Lung (tissue), 16 donors: ENCODE results near the gene DSG2. TPM values are rescaled to one million over a fixed set of nuclear protein-coding genes. Genes with fewer than 3 reads are reported as not detected.

Experiments used
- ATAC-seq: fragments of 200-7000 bp; cut with Tn5 transposase; one replicate; pipeline ENCODE4 v1.9.1; 2020; ENCODE audit warnings: moderate number of reproducible peaks; ENCODE audit not compliant: insufficient read depth, low FRiP score
- DNase-seq, 3 donors: peaks; one replicate each; pipeline ENCODE4 v3.0.0-alpha.2; 2013 to 2017
- H3K27ac ChIP-seq, 2 donors: one replicate each; pipeline ENCODE4 v1.5.1; 2013; ENCODE audit warnings: mild to moderate bottlenecking in 2 of 2, moderate library complexity in 2 of 2, control low read depth in 1 of 2, inconsistent platforms in 1 of 2, low read depth in 1 of 2, low read length in 1 of 2
- H3K27me3 ChIP-seq, 3 donors: one replicate each; pipeline ENCODE4 v1.5.1; 2013; ENCODE audit warnings: low read length in 2 of 3; ENCODE audit not compliant: control insufficient read depth in 3 of 3, insufficient read depth in 3 of 3
- H3K36me3 ChIP-seq, 4 donors: one replicate each; pipeline ENCODE4 v1.5.1; 2013; ENCODE audit warnings: low read length in 4 of 4, mild to moderate bottlenecking in 1 of 4, moderate library complexity in 1 of 4; ENCODE audit not compliant: control insufficient read depth in 4 of 4, insufficient read depth in 4 of 4
- H3K4me1 ChIP-seq, 5 donors: one replicate each; pipeline ENCODE4 v1.5.1; 2013; ENCODE audit warnings: low read length in 5 of 5, mild to moderate bottlenecking in 2 of 5, moderate library complexity in 1 of 5; ENCODE audit not compliant: control insufficient read depth in 5 of 5, insufficient read depth in 5 of 5
- H3K4me3 ChIP-seq: one replicate; pipeline ENCODE4 v1.5.1; 2013; ENCODE audit warnings: mild to moderate bottlenecking, control low read depth, moderate library complexity
- H3K9ac ChIP-seq, 2 donors: one replicate each; pipeline ENCODE4 v1.5.1; 2013; ENCODE audit warnings: low read length in 2 of 2, control low read depth in 1 of 2; ENCODE audit not compliant: insufficient read depth in 1 of 2
- H3K9me3 ChIP-seq, 4 donors: one replicate each; pipeline ENCODE4 v1.5.1; 2013; ENCODE audit warnings: low read length in 3 of 4, mild to moderate bottlenecking in 1 of 4, moderate library complexity in 1 of 4; ENCODE audit not compliant: control insufficient read depth in 4 of 4, insufficient read depth in 3 of 4
- WGBS, 2 donors: extraction: QIAGEN DNeasy Blood & Tissue Kit; methylation state at CpG; one replicate each; pipeline ENCODE4 v1.1.7; 2013; 5-methylcytosine and 5-hydroxymethylcytosine counted together
- long read RNA-seq, 5 donors: transcript quantifications; one replicate each; lab custom pipeline, GENCODE V29; 2026
- polyA plus RNA-seq, 2 donors: library from polyadenylated mRNA; stranded (reverse); fragments of 200-250 nt; gene quantifications; one replicate each; pipeline ENCODE4 v1.2.1, GENCODE V29; 2013
- total RNA-seq, 2 donors: library from RNA; depleted of rRNA in 1 of 2; stranded (reverse); fragments of >200 nt in 1 of 2; gene quantifications; one replicate each; pipeline ENCODE4 v1.2.1, GENCODE V29; 2014 to 2021
- TF ChIP-seq, protein P1 (sequence below): IDR thresholded peaks from 2 replicates; pipeline ENCODE4 v1.5.1; 2012; ENCODE audit warnings: mild to moderate bottlenecking; ENCODE audit errors: control extremely low read depth, extremely low read depth
- donor health status: control.
- donor health status: control.
- donor health status: Bipolar disorder and iron deficiency.
- donor health status: healthy.
- donor health status: DM: yes; HTN: yes; CAD: no.

The DSG2 gene
- 10 to 100 TPM; 26.8 to 28.0 TPM for total RNA-seq
- polyA plus RNA-seq = 10 to 100 TPM in 1 of 2 donors, 1 to 10 TPM in 1; 8.9 to 16.4 TPM
- long read RNA-seq, donor 1, full-length matches to known transcripts = 6 of 6 reads
- long read RNA-seq, donor 1, partial matches to known transcripts = 0 of 6 reads
- long read RNA-seq, donor 1, other reads (novel, unspliced or antisense) = 0 of 6 reads
- long read RNA-seq, donor 2, full-length matches to known transcripts = 3 of 3 reads
- long read RNA-seq, donor 2, partial matches to known transcripts = 0 of 3 reads
- long read RNA-seq, donor 2, other reads (novel, unspliced or antisense) = 0 of 3 reads
- long read RNA-seq, donor 3, full-length matches to known transcripts = 1 of 18 reads
- long read RNA-seq, donor 3, partial matches to known transcripts = 17 of 18 reads
- long read RNA-seq, donor 3, other reads (novel, unspliced or antisense) = 0 of 18 reads
- long read RNA-seq, donor 4, full-length matches to known transcripts = 1 of 1 reads
- long read RNA-seq, donor 4, partial matches to known transcripts = 0 of 1 reads
- long read RNA-seq, donor 4, other reads (novel, unspliced or antisense) = 0 of 1 reads
- long read RNA-seq, donor 5, full-length matches to known transcripts = 2 of 2 reads
- long read RNA-seq, donor 5, partial matches to known transcripts = 0 of 2 reads
- long read RNA-seq, donor 5, other reads (novel, unspliced or antisense) = 0 of 2 reads

DNA sequence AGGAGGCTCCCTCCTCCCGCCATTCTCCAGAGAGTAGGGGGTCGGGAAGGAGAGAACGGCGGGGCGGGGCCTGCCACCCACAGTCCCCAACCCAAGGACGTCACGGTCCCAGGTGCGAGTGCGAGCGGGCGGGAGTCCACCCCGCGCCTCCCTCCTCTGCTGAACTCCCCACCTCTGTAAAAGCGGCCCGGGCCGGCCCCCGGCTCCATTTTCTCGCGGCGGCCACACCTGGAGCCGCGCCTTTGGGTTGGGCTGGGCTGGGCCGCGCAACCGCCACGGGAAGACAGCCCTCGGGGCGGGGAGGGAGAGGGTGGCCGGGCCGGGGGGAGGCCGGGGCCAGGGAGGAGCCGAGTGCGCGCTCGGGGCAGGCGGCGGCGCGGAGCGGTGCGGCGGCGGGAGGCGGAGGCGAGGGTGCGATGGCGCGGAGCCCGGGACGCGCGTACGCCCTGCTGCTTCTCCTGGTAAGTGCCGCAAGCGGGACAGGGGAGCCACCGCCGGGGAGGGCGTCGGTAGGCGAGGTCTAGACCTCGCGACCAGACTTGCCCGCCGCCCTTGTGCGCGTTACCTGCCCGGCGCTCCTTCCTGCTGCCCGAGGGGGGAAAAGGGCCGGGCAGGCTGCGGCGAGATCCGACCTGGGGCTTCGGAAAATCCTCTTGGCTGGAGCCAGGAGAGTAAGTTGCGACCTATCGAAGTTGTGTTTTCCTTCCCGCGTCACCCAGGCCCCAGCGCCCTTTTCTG lies at the start of gene DSG2:
Gene DSG2, plus strand, starts transcription at position 342 of the 738 bp plus-strand sequence. Its CDS starts 75 bp downstream, at position 417.
- DNase-seq = peak; percentile 69 to 79 (median 78)
- peak within 1 kb of the TSS; percentile 76 to 86 for H3K27ac ChIP-seq
- peak within 1 kb of the TSS; percentile 78 to 88 for H3K9ac ChIP-seq

DNA sequence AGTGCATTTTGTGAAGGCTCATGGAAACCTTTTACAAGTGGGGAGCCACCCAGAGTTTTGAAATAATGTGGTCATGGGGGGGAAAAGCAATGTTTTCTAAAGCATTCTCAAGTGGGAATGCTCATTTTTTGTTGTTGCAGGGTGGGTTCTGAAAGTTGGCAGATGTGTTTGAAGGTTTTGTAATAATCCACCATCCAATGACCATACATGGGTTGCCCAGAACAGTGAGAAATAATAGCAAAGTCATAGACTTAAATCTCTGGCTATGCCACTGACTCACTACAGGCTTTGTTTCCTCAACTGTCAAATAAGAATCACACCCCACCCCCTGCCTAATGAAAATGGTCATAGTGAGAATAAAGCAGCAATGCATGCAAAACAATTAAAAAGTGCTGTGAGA lies 47.6 kb upstream of the DSG2 start:
- no peak for ATAC-seq
- no peaks in the 10 kb centered on the region for H3K9me3 ChIP-seq
- H3K36me3 ChIP-seq = no peaks in the 10 kb centered on the region
- H3K9ac ChIP-seq = no peak overlapping the region
- H3K4me3 ChIP-seq = no peak overlapping the region
- no peak overlapping the region for H3K27ac ChIP-seq
- DNase-seq = no peak
- no peaks in the 10 kb centered on the region for H3K4me1 ChIP-seq
- TF ChIP-seq, protein P1, sequence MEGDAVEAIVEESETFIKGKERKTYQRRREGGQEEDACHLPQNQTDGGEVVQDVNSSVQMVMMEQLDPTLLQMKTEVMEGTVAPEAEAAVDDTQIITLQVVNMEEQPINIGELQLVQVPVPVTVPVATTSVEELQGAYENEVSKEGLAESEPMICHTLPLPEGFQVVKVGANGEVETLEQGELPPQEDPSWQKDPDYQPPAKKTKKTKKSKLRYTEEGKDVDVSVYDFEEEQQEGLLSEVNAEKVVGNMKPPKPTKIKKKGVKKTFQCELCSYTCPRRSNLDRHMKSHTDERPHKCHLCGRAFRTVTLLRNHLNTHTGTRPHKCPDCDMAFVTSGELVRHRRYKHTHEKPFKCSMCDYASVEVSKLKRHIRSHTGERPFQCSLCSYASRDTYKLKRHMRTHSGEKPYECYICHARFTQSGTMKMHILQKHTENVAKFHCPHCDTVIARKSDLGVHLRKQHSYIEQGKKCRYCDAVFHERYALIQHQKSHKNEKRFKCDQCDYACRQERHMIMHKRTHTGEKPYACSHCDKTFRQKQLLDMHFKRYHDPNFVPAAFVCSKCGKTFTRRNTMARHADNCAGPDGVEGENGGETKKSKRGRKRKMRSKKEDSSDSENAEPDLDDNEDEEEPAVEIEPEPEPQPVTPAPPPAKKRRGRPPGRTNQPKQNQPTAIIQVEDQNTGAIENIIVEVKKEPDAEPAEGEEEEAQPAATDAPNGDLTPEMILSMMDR = no peak
- no peaks in the 10 kb centered on the region for H3K27me3 ChIP-seq

More for the DNA sequence above, at the start of gene DSG2:
- Histone ChIP-seq H3K4me1 (peaks cover 0 to 6% (median 4%) of the 10 kb centered on the region in 5 donors), H3K4me3 (peak within 1 kb of the TSS; percentile 54), H3K36me3 (no peaks in the 10 kb centered on the region), H3K27me3 (no peaks in the 10 kb centered on the region), H3K9me3 (peaks cover 0 to 2% (median 0%) of the 10 kb centered on the region in 4 donors)
- TF ChIP-seq, protein P1 = no peak
- peak; percentile 91 for ATAC-seq
- 2 to 3% methylated on average over 34 to 79 of the region's 79 CpGs for WGBS, 2 donors

DNA sequence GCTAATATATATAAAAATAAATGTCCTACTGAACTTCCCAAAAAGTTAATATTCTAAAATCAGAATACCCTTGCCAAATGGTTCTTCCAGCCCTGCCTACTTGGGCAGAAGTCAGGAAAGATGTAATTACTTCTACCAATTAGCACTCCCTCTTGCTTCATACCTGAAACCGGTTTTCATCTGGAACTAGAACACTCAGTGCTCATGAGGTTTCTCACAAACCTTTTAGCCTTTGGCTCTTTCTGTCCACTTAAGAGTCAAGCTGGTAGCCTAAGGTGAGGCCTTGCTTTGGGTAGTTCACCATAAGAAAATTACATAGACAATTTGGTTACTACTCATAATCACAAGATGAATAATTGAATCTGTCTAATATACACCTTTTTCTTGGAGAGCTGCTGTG lies 46.4 kb upstream of the DSG2 start:
- Histone ChIP-seq H3K9me3 (no peaks in the 10 kb centered on the region), H3K27ac (no peak overlapping the region), H3K9ac (no peak overlapping the region), H3K27me3 (no peaks in the 10 kb centered on the region), H3K4me3 (no peak overlapping the region), H3K36me3 (no peaks in the 10 kb centered on the region), H3K4me1 (no peaks in the 10 kb centered on the region)
- ATAC-seq (no peak), DNase-seq (no peak)
- TF ChIP-seq, protein P1 = no peak
- WGBS, 2 donors = 83 to 91% methylated on average over 1 of the region's 1 CpG
